OCI-LY3 (cell line): ENCODE measurements around the gene TTC12.

Experiments used
- EZH2phosphoT487 ChIP-seq: fragments of 200-600 bp; shearing (Covaris generic); IDR thresholded peaks from 2 replicates; pipeline ENCODE4 v1.6.1; 2018; ENCODE audit warnings: antibody characterized with exemption, mixed run types, low read depth
- TF ChIP-seq, protein P1 (sequence below): fragments of 200-600, 300-600 bp; sonication (generic); IDR thresholded peaks from 2 replicates; pipeline ENCODE4 v1.5.1; 2014; ENCODE audit warnings: antibody characterized with exemption, low read length, low read depth

- TF ChIP-seq, protein P1, sequence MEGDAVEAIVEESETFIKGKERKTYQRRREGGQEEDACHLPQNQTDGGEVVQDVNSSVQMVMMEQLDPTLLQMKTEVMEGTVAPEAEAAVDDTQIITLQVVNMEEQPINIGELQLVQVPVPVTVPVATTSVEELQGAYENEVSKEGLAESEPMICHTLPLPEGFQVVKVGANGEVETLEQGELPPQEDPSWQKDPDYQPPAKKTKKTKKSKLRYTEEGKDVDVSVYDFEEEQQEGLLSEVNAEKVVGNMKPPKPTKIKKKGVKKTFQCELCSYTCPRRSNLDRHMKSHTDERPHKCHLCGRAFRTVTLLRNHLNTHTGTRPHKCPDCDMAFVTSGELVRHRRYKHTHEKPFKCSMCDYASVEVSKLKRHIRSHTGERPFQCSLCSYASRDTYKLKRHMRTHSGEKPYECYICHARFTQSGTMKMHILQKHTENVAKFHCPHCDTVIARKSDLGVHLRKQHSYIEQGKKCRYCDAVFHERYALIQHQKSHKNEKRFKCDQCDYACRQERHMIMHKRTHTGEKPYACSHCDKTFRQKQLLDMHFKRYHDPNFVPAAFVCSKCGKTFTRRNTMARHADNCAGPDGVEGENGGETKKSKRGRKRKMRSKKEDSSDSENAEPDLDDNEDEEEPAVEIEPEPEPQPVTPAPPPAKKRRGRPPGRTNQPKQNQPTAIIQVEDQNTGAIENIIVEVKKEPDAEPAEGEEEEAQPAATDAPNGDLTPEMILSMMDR = no peak
- no peak for TF ChIP-seq EZH2phosphoT487
These were observed 18.4 kb downstream of the TTC12 start for GRCh38 chr11:113332638-113333329.
